ENCODE results near the gene PIK3IP1. TPM values are rescaled to one million over a fixed set of nuclear protein-coding genes. Genes with fewer than 3 reads are reported as not detected.

The PIK3IP1 gene, protein sequence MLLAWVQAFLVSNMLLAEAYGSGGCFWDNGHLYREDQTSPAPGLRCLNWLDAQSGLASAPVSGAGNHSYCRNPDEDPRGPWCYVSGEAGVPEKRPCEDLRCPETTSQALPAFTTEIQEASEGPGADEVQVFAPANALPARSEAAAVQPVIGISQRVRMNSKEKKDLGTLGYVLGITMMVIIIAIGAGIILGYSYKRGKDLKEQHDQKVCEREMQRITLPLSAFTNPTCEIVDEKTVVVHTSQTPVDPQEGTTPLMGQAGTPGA
- 10 to 100 TPM; 14.1 to 41.6 TPM for total RNA-seq
- polyA plus RNA-seq, result 10 to 100 TPM; 16.8 to 44.9 TPM
- long read RNA-seq, donor 1, transcript PIK3IP1-201 (6 exons, 2,467 nt), result major isoform, 77 of 102 reads
- long read RNA-seq, donor 1, partial matches to known transcripts, result 8 of 102 reads
- long read RNA-seq, donor 1, other reads (novel, unspliced or antisense), result 10 of 102 reads
- long read RNA-seq, donor 2, transcript PIK3IP1-201 (6 exons, 2,467 nt), result major isoform, 22 of 35 reads
- long read RNA-seq, donor 2, partial matches to known transcripts, result 6 of 35 reads
- long read RNA-seq, donor 2, other reads (novel, unspliced or antisense), result 4 of 35 reads

DNA sequence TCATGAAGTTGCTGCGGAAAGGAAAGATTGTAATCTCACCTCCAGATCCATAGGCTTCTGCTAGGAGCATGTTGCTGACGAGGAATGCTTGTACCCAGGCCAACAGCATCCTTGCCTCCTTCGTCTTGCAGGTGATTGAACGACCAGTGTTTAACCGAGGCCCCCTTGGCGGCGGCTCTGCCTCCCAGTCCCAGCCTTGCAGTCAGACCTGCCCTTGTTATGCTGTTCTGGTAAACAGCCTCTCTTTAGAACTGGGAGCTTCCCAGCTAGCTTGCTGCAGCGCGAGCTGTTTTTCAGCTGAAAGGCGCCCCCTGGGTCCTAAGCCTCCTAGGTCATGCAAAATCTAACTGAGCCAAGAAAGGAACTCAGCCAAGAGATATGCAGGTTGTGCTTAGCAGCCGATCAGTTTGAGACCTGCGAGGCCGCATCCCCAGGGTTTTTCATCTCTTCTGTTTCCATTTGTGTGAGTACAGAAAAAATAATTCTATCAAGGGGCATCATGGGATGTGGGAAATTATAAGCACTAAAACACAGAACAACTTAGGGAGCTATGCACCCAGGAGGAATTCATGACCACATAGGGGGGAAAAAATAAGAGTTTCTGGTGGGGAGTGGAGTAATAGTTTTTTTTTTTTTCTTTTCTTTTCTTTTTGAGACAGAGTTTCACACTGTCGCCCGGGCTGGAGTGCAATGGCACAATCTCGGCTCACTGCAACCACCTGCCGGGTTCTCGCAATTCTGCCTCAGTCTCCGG lies at the start of gene PIK3IP1:
PIK3IP1 (minus strand) TSS at position 253 of the 754 bp plus-strand sequence; CDS start at position 109, 144 bp downstream.
- no peaks in the 10 kb centered on the region for H3K27me3 ChIP-seq (ENCODE audit: control insufficient read depth in 1 of 2, insufficient read depth in 2 of 2, low read length in 1 of 2)
- H3K4me3 ChIP-seq (ENCODE audit: low read length in 2 of 2), result peak within 1 kb of the TSS; percentile 67 to 73
- no peaks in the 10 kb centered on the region for H3K36me3 ChIP-seq (ENCODE audit: control insufficient read depth in 1 of 2, insufficient read depth in 2 of 2, low read length in 1 of 2)
- peak; percentile 93 for DNase-seq
- no peaks in the 10 kb centered on the region for H3K9me3 ChIP-seq (ENCODE audit: control insufficient read depth, low read length)
- intact Hi-C loops (cut with DNase I), result no loop called here
- peak; percentile 80 for ATAC-seq (ENCODE audit: low FRiP score)
- 17 to 18% methylated on average over 19 of the region's 19 CpGs for WGBS, 2 donors
- H3K4me1 ChIP-seq (ENCODE audit: control insufficient read depth in 1 of 2, insufficient read depth in 2 of 2, low read length in 2 of 2), result peaks cover 0 to 5% of the 10 kb centered on the region in 2 donors
- H3K27ac ChIP-seq (ENCODE audit: low read depth in 1 of 2, low read length in 2 of 2), result peak within 1 kb of the TSS; percentile 29 to 40

DNA sequence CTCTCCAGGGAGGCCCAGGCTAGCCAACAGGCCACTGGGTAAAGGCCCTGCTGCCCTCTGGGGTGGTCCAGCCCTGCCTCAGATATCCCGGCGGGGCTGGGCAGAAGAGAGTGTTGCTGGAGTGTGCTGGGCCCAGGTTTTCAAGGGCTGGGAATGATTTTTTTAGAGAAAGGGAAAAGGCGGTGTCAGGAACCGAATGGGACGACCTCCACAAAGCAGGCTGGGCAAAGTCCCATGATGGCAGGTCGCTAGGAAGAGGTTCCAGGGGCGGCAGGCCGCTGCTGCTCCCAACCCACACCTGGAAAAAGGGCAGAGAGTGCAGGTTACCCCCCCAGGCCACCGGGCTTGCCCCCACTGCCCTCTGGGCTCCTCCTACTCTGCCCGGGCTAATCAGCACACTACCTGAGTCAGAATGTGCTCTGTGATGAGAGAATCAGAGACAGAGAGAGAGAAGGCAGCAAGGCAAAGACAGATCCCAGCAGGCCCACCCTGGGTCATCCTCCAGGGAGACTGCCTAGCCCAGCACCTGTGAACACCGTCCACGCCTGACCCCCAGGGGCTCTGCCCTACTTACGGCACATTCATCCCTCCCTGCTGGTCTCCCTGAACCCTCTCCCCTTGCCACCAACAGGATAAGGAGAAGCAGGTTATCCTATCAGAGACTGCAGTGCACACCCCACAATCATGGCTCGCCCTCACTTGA lies 49.2 kb upstream of the PIK3IP1 start:
- no peak overlapping the region for H3K27ac ChIP-seq (ENCODE audit: low read depth in 1 of 2, low read length in 2 of 2)
- DNase-seq (no peak), ATAC-seq (ENCODE audit: low FRiP score) (no peak)
- no peaks in the 10 kb centered on the region for H3K27me3 ChIP-seq (ENCODE audit: control insufficient read depth in 1 of 2, insufficient read depth in 2 of 2, low read length in 1 of 2)
- peaks cover 0 to 2% of the 10 kb centered on the region in 2 donors for H3K36me3 ChIP-seq (ENCODE audit: control insufficient read depth in 1 of 2, insufficient read depth in 2 of 2, low read length in 1 of 2)
- no peaks in the 10 kb centered on the region for H3K9me3 ChIP-seq (ENCODE audit: control insufficient read depth, low read length)
- H3K4me3 ChIP-seq (ENCODE audit: low read length in 2 of 2), result no peak overlapping the region
- 80 to 82% methylated on average over 14 of the region's 14 CpGs for WGBS, 2 donors
- intact Hi-C loops (cut with DNase I), result no loop called here
- H3K4me1 ChIP-seq (ENCODE audit: control insufficient read depth in 1 of 2, insufficient read depth in 2 of 2, low read length in 2 of 2), result peaks cover 0 to 3% of the 10 kb centered on the region in 2 donors

DNA sequence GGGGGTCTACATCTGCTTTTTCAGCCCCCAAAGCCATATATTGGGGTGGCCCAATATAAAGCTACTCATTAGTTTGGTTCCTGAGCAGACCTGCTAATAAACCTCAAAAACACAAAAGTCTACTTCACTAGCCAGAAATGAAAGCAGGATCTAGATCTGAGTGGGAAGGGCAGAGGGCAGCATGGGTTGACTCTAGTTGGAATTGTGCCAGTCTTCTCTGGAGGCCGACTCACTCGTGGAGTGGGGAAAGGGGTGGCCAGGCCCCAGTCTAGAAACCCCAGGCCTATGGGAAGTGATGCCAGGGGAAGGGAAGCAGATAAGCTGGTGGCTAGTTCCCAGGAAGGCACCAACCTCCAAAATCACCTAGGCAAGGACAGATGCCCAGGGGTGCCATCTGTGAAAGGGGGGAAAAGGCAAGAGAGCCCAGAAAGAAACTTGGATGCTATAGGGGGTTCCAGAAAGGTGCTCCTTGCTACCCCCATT lies 48.5 kb upstream of the PIK3IP1 start:
- Histone ChIP-seq H3K4me3 (ENCODE audit: low read length in 2 of 2) (no peak overlapping the region), H3K4me1 (ENCODE audit: control insufficient read depth in 1 of 2, insufficient read depth in 2 of 2, low read length in 2 of 2) (peaks cover 0 to 3% of the 10 kb centered on the region in 2 donors), H3K9me3 (ENCODE audit: control insufficient read depth, low read length) (no peaks in the 10 kb centered on the region), H3K27me3 (ENCODE audit: control insufficient read depth in 1 of 2, insufficient read depth in 2 of 2, low read length in 1 of 2) (no peaks in the 10 kb centered on the region), H3K27ac (ENCODE audit: low read depth in 1 of 2, low read length in 2 of 2) (no peak overlapping the region), H3K36me3 (ENCODE audit: control insufficient read depth in 1 of 2, insufficient read depth in 2 of 2, low read length in 1 of 2) (peaks cover 0 to 2% of the 10 kb centered on the region in 2 donors)
- intact Hi-C loops (cut with DNase I), result no loop called here
- WGBS, 2 donors, result 3 to 4% methylated on average over 2 of the region's 2 CpGs
- no peak for DNase-seq
- no peak for ATAC-seq (ENCODE audit: low FRiP score)

DNA sequence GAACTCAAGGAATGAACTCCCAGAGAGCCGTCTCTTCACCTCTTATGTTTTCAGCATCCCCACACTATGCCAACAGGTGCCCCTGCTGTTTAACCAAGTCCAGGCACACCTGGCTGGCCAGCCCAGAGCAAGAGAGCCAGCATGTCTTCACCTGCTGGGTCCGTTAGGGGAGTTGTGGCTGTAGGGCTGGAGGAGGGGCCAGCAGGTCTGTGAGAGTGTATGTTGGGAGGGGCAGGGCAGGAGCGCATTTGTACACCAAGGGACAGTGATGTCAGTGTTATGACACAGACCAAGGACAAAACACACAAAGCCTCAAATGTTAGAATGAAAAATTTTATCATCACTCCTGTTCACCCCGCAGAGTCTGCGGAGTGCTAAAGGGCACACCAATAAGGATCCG lies 48.1 kb upstream of the PIK3IP1 start:
- WGBS, 2 donors, result 84 to 85% methylated on average over 6 of the region's 6 CpGs
- Histone ChIP-seq H3K27me3 (ENCODE audit: control insufficient read depth in 1 of 2, insufficient read depth in 2 of 2, low read length in 1 of 2) (no peaks in the 10 kb centered on the region), H3K4me1 (ENCODE audit: control insufficient read depth in 1 of 2, insufficient read depth in 2 of 2, low read length in 2 of 2) (peaks cover 0 to 3% of the 10 kb centered on the region in 2 donors), H3K4me3 (ENCODE audit: low read length in 2 of 2) (no peak overlapping the region), H3K9me3 (ENCODE audit: control insufficient read depth, low read length) (no peaks in the 10 kb centered on the region), H3K36me3 (ENCODE audit: control insufficient read depth in 1 of 2, insufficient read depth in 2 of 2, low read length in 1 of 2) (peaks cover 0 to 2% of the 10 kb centered on the region in 2 donors), H3K27ac (ENCODE audit: low read depth in 1 of 2, low read length in 2 of 2) (no peak overlapping the region)
- DNase-seq, result peak in 1 of 2 donors; percentile 71
- no peak for ATAC-seq (ENCODE audit: low FRiP score)
- intact Hi-C loops (cut with DNase I), result no loop called here

DNA sequence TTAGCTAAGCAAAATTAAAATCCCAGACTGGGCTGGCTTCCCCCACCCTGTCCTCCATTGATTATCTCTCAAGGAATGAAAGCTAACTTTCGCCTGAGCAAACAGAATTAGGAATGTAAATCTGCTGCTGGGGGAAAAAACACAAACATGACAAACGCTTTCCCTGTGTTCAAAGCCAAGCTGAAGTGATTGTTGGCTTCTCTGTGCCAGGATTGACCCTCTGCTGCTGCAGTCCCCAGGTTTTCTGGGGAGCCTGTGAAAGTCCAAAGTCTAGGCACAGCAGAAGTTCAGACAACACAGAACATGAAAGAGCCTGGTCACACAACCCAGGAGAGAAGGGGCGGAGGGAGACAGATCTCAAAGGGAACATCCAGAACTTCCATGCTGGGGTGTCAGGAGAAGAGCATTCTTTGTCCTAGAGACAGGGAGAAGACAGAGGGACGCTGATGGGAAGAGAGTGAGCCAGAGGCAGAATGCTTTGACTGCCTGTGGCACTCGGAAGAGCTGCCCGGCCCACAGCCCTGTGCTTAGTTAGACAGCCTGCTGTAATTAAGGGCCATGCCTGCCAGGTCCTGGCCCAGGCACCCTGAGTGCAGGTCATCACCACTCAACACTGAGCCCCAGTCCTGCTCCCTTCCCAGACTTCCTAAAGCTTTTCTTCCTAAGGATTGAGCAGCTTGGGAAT lies 47.0 kb upstream of the PIK3IP1 start:
- ATAC-seq (ENCODE audit: low FRiP score), result no peak
- Histone ChIP-seq H3K9me3 (ENCODE audit: control insufficient read depth, low read length) (no peaks in the 10 kb centered on the region), H3K4me3 (ENCODE audit: low read length in 2 of 2) (no peak overlapping the region), H3K27me3 (ENCODE audit: control insufficient read depth in 1 of 2, insufficient read depth in 2 of 2, low read length in 1 of 2) (no peaks in the 10 kb centered on the region), H3K4me1 (ENCODE audit: control insufficient read depth in 1 of 2, insufficient read depth in 2 of 2, low read length in 2 of 2) (peaks cover 0 to 3% of the 10 kb centered on the region in 2 donors), H3K36me3 (ENCODE audit: control insufficient read depth in 1 of 2, insufficient read depth in 2 of 2, low read length in 1 of 2) (peaks cover 0 to 8% of the 10 kb centered on the region in 2 donors), H3K27ac (ENCODE audit: low read depth in 1 of 2, low read length in 2 of 2) (no peak overlapping the region)
- WGBS, 2 donors, result 54 to 58% methylated on average over 6 of the region's 6 CpGs
- peak in 1 of 2 donors; percentile 34 for DNase-seq
- intact Hi-C loops (cut with DNase I), result no loop called here

DNA sequence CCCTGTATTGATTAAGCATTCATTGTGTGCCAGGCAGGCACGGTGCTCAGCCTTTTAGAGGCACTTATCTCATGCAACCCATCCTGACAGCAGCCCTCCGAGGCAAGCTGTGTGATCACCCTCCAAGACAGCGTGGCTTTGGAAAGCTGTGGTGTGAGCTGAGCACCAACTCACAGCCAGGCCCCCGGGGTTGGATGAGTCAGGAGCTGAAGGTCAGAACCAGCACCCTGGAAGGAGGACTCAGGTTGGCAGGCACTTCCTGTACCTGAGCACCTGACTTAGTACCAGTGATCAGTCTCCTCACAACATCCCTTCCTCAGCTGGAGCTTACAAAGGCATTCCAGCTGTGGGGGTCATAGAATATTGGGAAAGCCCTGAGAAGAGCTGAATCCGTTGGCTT lies 44.9 kb upstream of the PIK3IP1 start:
- Histone ChIP-seq H3K4me3 (ENCODE audit: low read length in 2 of 2) (no peak overlapping the region), H3K9me3 (ENCODE audit: control insufficient read depth, low read length) (no peaks in the 10 kb centered on the region), H3K27me3 (ENCODE audit: control insufficient read depth in 1 of 2, insufficient read depth in 2 of 2, low read length in 1 of 2) (no peaks in the 10 kb centered on the region), H3K27ac (ENCODE audit: low read depth in 1 of 2, low read length in 2 of 2) (no peak overlapping the region), H3K4me1 (ENCODE audit: control insufficient read depth in 1 of 2, insufficient read depth in 2 of 2, low read length in 2 of 2) (no peaks in the 10 kb centered on the region), H3K36me3 (ENCODE audit: control insufficient read depth in 1 of 2, insufficient read depth in 2 of 2, low read length in 1 of 2) (peaks cover 0 to 14% of the 10 kb centered on the region in 2 donors)
- no peak for ATAC-seq (ENCODE audit: low FRiP score)
- intact Hi-C loops (cut with DNase I), result no loop called here
- 91 to 93% methylated on average over 5 of the region's 5 CpGs for WGBS, 2 donors
- DNase-seq, result peak in 1 of 2 donors; percentile 67

DNA sequence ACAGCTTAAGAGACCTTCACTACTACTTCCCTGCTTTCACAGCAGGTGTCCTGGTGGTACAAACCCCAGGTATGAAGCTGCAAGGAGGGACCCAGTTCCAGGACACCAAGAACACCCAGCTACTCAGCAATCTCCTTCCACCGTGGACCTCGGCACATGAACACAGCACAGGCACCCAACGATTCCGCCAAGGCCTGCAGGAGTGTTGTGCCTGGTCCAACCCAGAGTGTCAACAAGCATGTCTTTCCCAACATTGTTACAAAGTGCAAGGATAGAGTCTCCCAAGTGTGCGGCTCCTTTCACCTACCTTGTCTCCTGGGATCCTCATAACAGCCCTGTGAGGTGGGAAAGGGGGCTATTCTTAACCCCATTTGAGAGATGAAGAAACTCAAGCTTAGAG lies 42.0 kb upstream of the PIK3IP1 start:
- intact Hi-C loops (cut with DNase I), result loop anchor here in 1 of 2 donors (2.0 kb wide), 1 partner anchor 56 kb away; no protein-coding TSS in a partner anchor
- Histone ChIP-seq H3K27ac (ENCODE audit: low read depth in 1 of 2, low read length in 2 of 2) (no peak overlapping the region), H3K4me3 (ENCODE audit: low read length in 2 of 2) (no peak overlapping the region), H3K4me1 (ENCODE audit: control insufficient read depth in 1 of 2, insufficient read depth in 2 of 2, low read length in 2 of 2) (no peaks in the 10 kb centered on the region), H3K36me3 (ENCODE audit: control insufficient read depth in 1 of 2, insufficient read depth in 2 of 2, low read length in 1 of 2) (peaks cover 0 to 14% of the 10 kb centered on the region in 2 donors), H3K9me3 (ENCODE audit: control insufficient read depth, low read length) (no peaks in the 10 kb centered on the region), H3K27me3 (ENCODE audit: control insufficient read depth in 1 of 2, insufficient read depth in 2 of 2, low read length in 1 of 2) (no peaks in the 10 kb centered on the region)
- no peak for ATAC-seq (ENCODE audit: low FRiP score)
- peak in 1 of 2 donors; percentile 39 for DNase-seq
- WGBS, 2 donors, result 92% methylated on average over 5 of the region's 5 CpGs
